K562 (cell line): ENCODE measurements around the gene RPS2. TPM values are rescaled to one million over a fixed set of nuclear protein-coding genes. Genes with fewer than 3 reads are reported as not detected.

Source experiments
- CC2D1A ChIP-seq: fragments of 450-650 bp; IDR thresholded peaks from 2 replicates; pipeline ENCODE4 v1.6.1; 2017; ENCODE audit warnings: mild to moderate bottlenecking
- EP400 ChIP-seq: fragments of 450-650 bp; IDR thresholded peaks from 2 replicates; pipeline ENCODE4 v1.6.1; 2017; ENCODE audit warnings: antibody characterized with exemption, mild to moderate bottlenecking, moderate library complexity
- FIP1L1 ChIP-seq: fragments of 200-400 bp; formaldehyde crosslinking; IDR thresholded peaks from 2 replicates; pipeline ENCODE4 v1.6.1; 2018; ENCODE audit warnings: mild to moderate bottlenecking, low read depth, low read length; ENCODE audit not compliant: poor library complexity, severe bottlenecking
- FOXK2 ChIP-seq, 2 experiments: fragments of 450-650 bp; IDR thresholded peaks in 1 of 2; conservative IDR thresholded peaks in 1 of 2; 2 replicates each; pipeline ENCODE4 v1.6.1; 2016; ENCODE audit warnings: low read depth in 2 of 2, mild to moderate bottlenecking in 1 of 2
- FOXP1 ChIP-seq: sonication (generic); formaldehyde crosslinking; IDR thresholded peaks from 2 replicates; pipeline ENCODE4 v1.8.0; 2022; ENCODE audit warnings: mild to moderate bottlenecking, missing genetic modification reagents
- HDAC2 ChIP-seq: fragments of 450-650 bp; IDR thresholded peaks from 2 replicates; pipeline ENCODE4 v1.6.1; 2016; ENCODE audit warnings: mild to moderate bottlenecking
- HIVEP1 ChIP-seq: fragments of 250-450 bp; sonication (Bioruptor Pico); IDR thresholded peaks from 2 replicates; pipeline ENCODE4 v1.4.0; 2020; ENCODE audit warnings: mild to moderate bottlenecking
- NCOA4 ChIP-seq: fragments of 450-650 bp; IDR thresholded peaks from 2 replicates; pipeline ENCODE4 v1.6.1; 2018; ENCODE audit warnings: mild to moderate bottlenecking; ENCODE audit not compliant: partially characterized antibody
- RB1 ChIP-seq: fragments of 450-650 bp; IDR thresholded peaks from 2 replicates; pipeline ENCODE4 v1.6.1; 2017; ENCODE audit warnings: low read depth, mild to moderate bottlenecking
- RBM17 ChIP-seq: fragments of 200-400 bp; formaldehyde crosslinking; IDR thresholded peaks from 2 replicates; pipeline ENCODE4 v1.6.1; 2017; ENCODE audit warnings: low read depth, mild to moderate bottlenecking, low read length, borderline replicate concordance
- RNF2 ChIP-seq: sonication (generic); IDR thresholded peaks from 2 replicates; pipeline ENCODE4 v1.6.1; 2016
- TAF15 ChIP-seq: fragments of 200-400 bp; formaldehyde crosslinking; IDR thresholded peaks from 2 replicates; pipeline ENCODE4 v1.6.1; 2017; ENCODE audit warnings: mild to moderate bottlenecking, low read depth, low read length, moderate library complexity
- TSC22D4 ChIP-seq: fragments of 450-650 bp; IDR thresholded peaks from 2 replicates; pipeline ENCODE4 v1.6.1; 2016; ENCODE audit warnings: missing genetic modification characterization, missing biosample characterization, control low read depth
- ZFP30 ChIP-seq: fragments of 250-450 bp; sonication (Bioruptor Pico); IDR thresholded peaks from 2 replicates; pipeline ENCODE4 v1.8.0; 2022; ENCODE audit warnings: moderate library complexity, mild to moderate bottlenecking, inconsistent platforms, borderline replicate concordance
- ZNF174 ChIP-seq: fragments of 250-450 bp; sonication (Bioruptor Pico); IDR thresholded peaks from 2 replicates; pipeline ENCODE4 v1.4.0; 2020; ENCODE audit warnings: mild to moderate bottlenecking
- ZNF23 ChIP-seq: fragments of 250-450 bp; sonication (Bioruptor Pico); IDR thresholded peaks from 2 replicates; pipeline ENCODE4 v1.4.0; 2020; ENCODE audit warnings: mild to moderate bottlenecking
- ZNF232 ChIP-seq: sonication (generic); formaldehyde crosslinking; IDR thresholded peaks from 2 replicates; pipeline ENCODE4 v1.8.0; 2022; ENCODE audit warnings: mild to moderate bottlenecking, missing genetic modification reagents
- ZNF507 ChIP-seq: conservative IDR thresholded peaks from 2 replicates; pipeline ENCODE4 v1.6.1; 2017; ENCODE audit warnings: missing genetic modification characterization, missing compliant biosample characterization
- ZNF764 ChIP-seq: fragments of 250-450 bp; sonication (Bioruptor Pico); IDR thresholded peaks from 2 replicates; pipeline ENCODE4 v1.4.0; 2020; ENCODE audit warnings: low read depth, mild to moderate bottlenecking, moderate library complexity
- polyA plus RNA-seq, 8 experiments: library from polyadenylated mRNA; depleted of rRNA in 4 of 8; stranded (reverse) in 5 of 8; unstranded in 3 of 8; fragments of >200 nt; fragmentation: Nextera tagmentation in 2 of 8; fragmentation: Illumina TruSeq in 1 of 8; extraction: Ambion mirVana in 2 of 8; extraction: Trizol in 1 of 8; gene quantifications; 2 replicates each; pipeline versions ENCODE4 v1.2.1 to v1.2.3, GENCODE V29; 2011 to 2014; ENCODE audit warnings: inconsistent platforms in 1 of 8, missing spikeins in 1 of 8
- total RNA-seq, 7 experiments: library from RNA; depleted of rRNA in 6 of 7; stranded (reverse); fragments of >200 nt in 6 of 7; fragmentation: Illumina TruSeq in 2 of 7; extraction: Trizol in 2 of 7; gene quantifications; 2 replicates each; pipeline versions ENCODE4 v1.2.1 to v1.2.3, GENCODE V29; 2011 to 2021; ENCODE audit warnings: low replicate concordance in 1 of 7
- TF ChIP-seq, protein P1 (sequence below): sonication (generic); formaldehyde crosslinking; IDR thresholded peaks from 2 replicates; pipeline ENCODE4 v1.8.0; 2022; ENCODE audit warnings: mild to moderate bottlenecking, missing genetic modification reagents
- TF ChIP-seq, protein P2 (sequence below), 2 experiments: fragments of 450-650 bp in 1 of 2; sonication (generic) in 1 of 2; formaldehyde crosslinking; conservative IDR thresholded peaks; 2 replicates each; pipeline versions ENCODE4 v1.4.0 to v1.8.1; 2020 to 2022; ENCODE audit warnings: mild to moderate bottlenecking in 1 of 2, missing genetic modification reagents in 1 of 2
- TF ChIP-seq, protein P3 (sequence below): fragments of 250-450 bp; sonication (Bioruptor Pico); IDR thresholded peaks from 2 replicates; pipeline ENCODE4 v1.9.0; 2021; ENCODE audit warnings: mild to moderate bottlenecking, inconsistent platforms

The RPS2 gene
- total and polyA plus RNA-seq, 9 of the 15 experiments (the other 6 are each of a cell fraction or from before 2014, with no cell fraction given) = 834 to 4,794 (median 3,793) TPM

DNA sequence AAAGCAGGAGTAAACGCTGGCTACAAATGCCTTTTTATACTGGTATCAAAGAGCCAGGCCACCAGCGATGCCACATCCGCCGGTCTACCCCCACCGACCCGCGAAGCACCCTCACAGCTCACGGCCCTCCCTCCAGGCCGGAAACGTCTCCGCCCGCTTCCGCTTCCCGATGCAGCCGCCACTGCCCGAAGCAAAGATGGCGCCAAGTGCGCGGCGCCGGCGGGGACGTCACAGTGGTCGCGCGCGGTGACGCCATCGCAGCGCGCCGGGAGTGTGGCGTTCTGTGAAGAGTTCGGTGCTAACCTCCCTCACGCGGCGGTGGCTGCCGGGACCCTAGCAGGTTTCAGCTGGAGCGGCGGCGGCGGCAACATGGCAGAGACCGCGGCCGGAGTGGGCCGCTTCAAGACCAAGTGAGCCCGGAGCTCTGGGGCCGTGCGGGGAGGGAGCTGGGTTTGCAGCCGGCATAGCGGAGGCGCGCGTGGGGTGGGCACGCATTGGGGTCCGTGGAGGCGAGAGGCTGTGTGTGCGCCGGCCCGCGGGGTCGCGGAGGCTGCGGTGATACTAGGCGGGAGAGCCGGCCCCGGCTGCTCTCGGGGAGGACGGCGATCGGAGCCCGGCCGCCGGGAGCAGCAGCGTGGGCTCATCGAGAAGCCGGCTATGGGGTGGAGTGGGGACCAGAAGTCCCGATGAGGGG, 7.3 kb upstream of the RPS2 start, which contains the start of gene TBL3 (continued):
- TF ChIP-seq, protein P1, sequence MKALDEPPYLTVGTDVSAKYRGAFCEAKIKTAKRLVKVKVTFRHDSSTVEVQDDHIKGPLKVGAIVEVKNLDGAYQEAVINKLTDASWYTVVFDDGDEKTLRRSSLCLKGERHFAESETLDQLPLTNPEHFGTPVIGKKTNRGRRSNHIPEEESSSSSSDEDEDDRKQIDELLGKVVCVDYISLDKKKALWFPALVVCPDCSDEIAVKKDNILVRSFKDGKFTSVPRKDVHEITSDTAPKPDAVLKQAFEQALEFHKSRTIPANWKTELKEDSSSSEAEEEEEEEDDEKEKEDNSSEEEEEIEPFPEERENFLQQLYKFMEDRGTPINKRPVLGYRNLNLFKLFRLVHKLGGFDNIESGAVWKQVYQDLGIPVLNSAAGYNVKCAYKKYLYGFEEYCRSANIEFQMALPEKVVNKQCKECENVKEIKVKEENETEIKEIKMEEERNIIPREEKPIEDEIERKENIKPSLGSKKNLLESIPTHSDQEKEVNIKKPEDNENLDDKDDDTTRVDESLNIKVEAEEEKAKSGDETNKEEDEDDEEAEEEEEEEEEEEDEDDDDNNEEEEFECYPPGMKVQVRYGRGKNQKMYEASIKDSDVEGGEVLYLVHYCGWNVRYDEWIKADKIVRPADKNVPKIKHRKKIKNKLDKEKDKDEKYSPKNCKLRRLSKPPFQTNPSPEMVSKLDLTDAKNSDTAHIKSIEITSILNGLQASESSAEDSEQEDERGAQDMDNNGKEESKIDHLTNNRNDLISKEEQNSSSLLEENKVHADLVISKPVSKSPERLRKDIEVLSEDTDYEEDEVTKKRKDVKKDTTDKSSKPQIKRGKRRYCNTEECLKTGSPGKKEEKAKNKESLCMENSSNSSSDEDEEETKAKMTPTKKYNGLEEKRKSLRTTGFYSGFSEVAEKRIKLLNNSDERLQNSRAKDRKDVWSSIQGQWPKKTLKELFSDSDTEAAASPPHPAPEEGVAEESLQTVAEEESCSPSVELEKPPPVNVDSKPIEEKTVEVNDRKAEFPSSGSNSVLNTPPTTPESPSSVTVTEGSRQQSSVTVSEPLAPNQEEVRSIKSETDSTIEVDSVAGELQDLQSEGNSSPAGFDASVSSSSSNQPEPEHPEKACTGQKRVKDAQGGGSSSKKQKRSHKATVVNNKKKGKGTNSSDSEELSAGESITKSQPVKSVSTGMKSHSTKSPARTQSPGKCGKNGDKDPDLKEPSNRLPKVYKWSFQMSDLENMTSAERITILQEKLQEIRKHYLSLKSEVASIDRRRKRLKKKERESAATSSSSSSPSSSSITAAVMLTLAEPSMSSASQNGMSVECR = peak; percentile 99
- TF ChIP-seq TSC22D4 (tag) (no peak), NCOA4 (no peak), ZNF232 (CRISPR knock-in tag) (0 out of 2 replicates have a peak, but pooled peaks have one; percentile 13), ZNF23 (CRISPR knock-in tag) (no peak), FOXK2 (conservative IDR thresholded peaks at IDR 0.05 in 1 of 2, IDR thresholded peaks at IDR 0.05 in 1 of 2; ENCODE audit: low read depth in 2 of 2) (peak; percentile 54 to 85; a peak in 3 of 4 replicates), RBM17 (no peak), FIP1L1 (peak; percentile 85), EP400 (peak; percentile 96), HIVEP1 (CRISPR knock-in tag) (0 out of 2 replicates have a peak, but pooled peaks have one; percentile 31), ZNF507 (tag) (no peak), TAF15 (no peak), RB1 (peak; percentile 97), ZNF174 (CRISPR knock-in tag) (no peak), HDAC2 (peak; percentile 40; the same call in 1 of the 2 replicates), ZNF764 (no peak), ZFP30 (no peak), CC2D1A (no peak), RNF2 (peak; percentile 50; the same call in 1 of the 2 replicates), FOXP1 (peak; percentile 64)
- TF ChIP-seq, protein P2, sequence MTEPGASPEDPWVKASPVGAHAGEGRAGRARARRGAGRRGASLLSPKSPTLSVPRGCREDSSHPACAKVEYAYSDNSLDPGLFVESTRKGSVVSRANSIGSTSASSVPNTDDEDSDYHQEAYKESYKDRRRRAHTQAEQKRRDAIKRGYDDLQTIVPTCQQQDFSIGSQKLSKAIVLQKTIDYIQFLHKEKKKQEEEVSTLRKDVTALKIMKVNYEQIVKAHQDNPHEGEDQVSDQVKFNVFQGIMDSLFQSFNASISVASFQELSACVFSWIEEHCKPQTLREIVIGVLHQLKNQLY (CRISPR knock-in tag; conservative IDR thresholded peaks at IDR 0.05) = no peak
- TF ChIP-seq, protein P3, sequence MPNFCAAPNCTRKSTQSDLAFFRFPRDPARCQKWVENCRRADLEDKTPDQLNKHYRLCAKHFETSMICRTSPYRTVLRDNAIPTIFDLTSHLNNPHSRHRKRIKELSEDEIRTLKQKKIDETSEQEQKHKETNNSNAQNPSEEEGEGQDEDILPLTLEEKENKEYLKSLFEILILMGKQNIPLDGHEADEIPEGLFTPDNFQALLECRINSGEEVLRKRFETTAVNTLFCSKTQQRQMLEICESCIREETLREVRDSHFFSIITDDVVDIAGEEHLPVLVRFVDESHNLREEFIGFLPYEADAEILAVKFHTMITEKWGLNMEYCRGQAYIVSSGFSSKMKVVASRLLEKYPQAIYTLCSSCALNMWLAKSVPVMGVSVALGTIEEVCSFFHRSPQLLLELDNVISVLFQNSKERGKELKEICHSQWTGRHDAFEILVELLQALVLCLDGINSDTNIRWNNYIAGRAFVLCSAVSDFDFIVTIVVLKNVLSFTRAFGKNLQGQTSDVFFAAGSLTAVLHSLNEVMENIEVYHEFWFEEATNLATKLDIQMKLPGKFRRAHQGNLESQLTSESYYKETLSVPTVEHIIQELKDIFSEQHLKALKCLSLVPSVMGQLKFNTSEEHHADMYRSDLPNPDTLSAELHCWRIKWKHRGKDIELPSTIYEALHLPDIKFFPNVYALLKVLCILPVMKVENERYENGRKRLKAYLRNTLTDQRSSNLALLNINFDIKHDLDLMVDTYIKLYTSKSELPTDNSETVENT (CRISPR knock-in tag) = no peak
